Uterus (tissue), 2 donors: ENCODE data around the gene PAAF1.

Experiments
- CTCF ChIP-seq, 4 experiments: fragments of 200-600 bp in 2 of 4; fragments of 450-650 bp in 2 of 4; sonication (generic) in 2 of 4; IDR thresholded peaks; one replicate each; pipeline ENCODE4 v1.5.1; 2016 to 2019; ENCODE audit warnings: antibody characterized with exemption in 4 of 4, mild to moderate bottlenecking in 2 of 4, moderate library complexity in 1 of 4
- POLR2A ChIP-seq, 2 donors: fragments of 450-650 bp; IDR thresholded peaks; one replicate each; pipeline ENCODE4 v1.6.1; 2016; ENCODE audit warnings: antibody characterized with exemption in 2 of 2, mild to moderate bottlenecking in 1 of 2, moderate library complexity in 1 of 2

GRCh38 chr11:73859671-73860070, 17.1 kb upstream of the PAAF1 start:
- TF ChIP-seq CTCF (IDR thresholded peaks at IDR 0.05) = no peak
- TF ChIP-seq POLR2A (IDR thresholded peaks at IDR 0.05) = no peak
